ENCODE results near the gene CAPZB. TPM values are rescaled to one million over a fixed set of nuclear protein-coding genes. Genes with fewer than 3 reads are reported as not detected.

Gene CAPZB
- total and polyA plus RNA-seq, 2 of the 4 experiments (the other 2 are of a cell fraction), result 216 to 304 TPM

- H3K27ac ChIP-seq (ENCODE audit: insufficient read depth, low read length), result no peak overlapping the region
- dilution Hi-C loops (cut with HindIII; ENCODE audit: low sequenced_read_pairs, unreplicated experiment), result no loop called here
- POLR2A ChIA-PET (ENCODE audit: unreplicated experiment), result no interaction called here
Measured at GRCh38 chr1:19387045-19387467, 98.3 kb downstream of the CAPZB start.

More at GRCh38 chr1:19387045-19387467, 98.3 kb downstream of the CAPZB start:
- Histone ChIP-seq H3K36me3 (ENCODE audit: control insufficient read depth, insufficient read depth, low read length) (peaks cover 20% of the 10 kb centered on the region), H2BK20ac (ENCODE audit: low read depth, low read length) (no peak overlapping the region), H3K4ac (ENCODE audit: low read depth, low read length) (no peak overlapping the region), H3K4me1 (ENCODE audit: control insufficient read depth, insufficient read depth, low read length) (peaks cover 34% of the 10 kb centered on the region), H3K79me1 (ENCODE audit: low read depth in 1 of 2, low read length in 2 of 2) (peaks cover 62 to 99% of the 10 kb centered on the region in 2 experiments), H2AK9ac (replicated peaks; ENCODE audit: low read depth, low read length, poor library complexity) (no peak overlapping the region), H2AK5ac (ENCODE audit: low read depth, low read length) (no peak overlapping the region), H3K9me1 (ENCODE audit: insufficient read depth, low read length) (peaks cover 53% of the 10 kb centered on the region), H3K4me2 (ENCODE audit: low read depth, low read length) (no peak overlapping the region), H4K5ac (ENCODE audit: low read depth, low read length) (no peak overlapping the region), H4K8ac (ENCODE audit: low read depth in 2 of 2, low read length in 2 of 2) (no peak overlapping the region), H3K14ac (replicated peaks; ENCODE audit: low read depth, low read length) (0 out of 2 replicates have a peak overlapping the region, but pooled peaks have one; percentile 8), H3K27me3 (ENCODE audit: control insufficient read depth, insufficient read depth, low read length) (no peaks in the 10 kb centered on the region), H3K9me3 (ENCODE audit: control insufficient read depth, insufficient read depth, low read length) (no peaks in the 10 kb centered on the region), H4K20me1 (ENCODE audit: insufficient read depth, low read length) (peaks cover 86% of the 10 kb centered on the region), H3K9ac (ENCODE audit: low read depth, low read length) (no peak overlapping the region), H2BK15ac (ENCODE audit: low read depth, low read length) (no peak overlapping the region), H3K18ac (ENCODE audit: low read depth, low read length) (no peak overlapping the region), H3K56ac (ENCODE audit: extremely low read depth, insufficient read depth, low read length) (no peak overlapping the region), H4K91ac (ENCODE audit: insufficient read depth, low read depth, low read length) (0 out of 2 replicates have a peak overlapping the region, but pooled peaks have one; percentile 22), H3K23ac (ENCODE audit: low read depth, low read length) (0 out of 2 replicates have a peak overlapping the region, but pooled peaks have one; percentile 20), H2BK120ac (ENCODE audit: low read depth, low read length) (no peak overlapping the region), H3K4me3 (ENCODE audit: insufficient read depth, low read depth, low read length) (no peak overlapping the region), H2BK5ac (ENCODE audit: low read depth, low read length, poor library complexity, severe bottlenecking) (peak overlapping the region; percentile 48), H2AFZ (replicated peaks; ENCODE audit: low read length, poor library complexity) (no peak overlapping the region)
- no peak for ATAC-seq (ENCODE audit: low read depth)
- no TSS peak for BruUV-seq (replicated peaks)
- no peak for DNase-seq
- CTCF ChIA-PET, result no interaction called here
- intact Hi-C loops (cut with micrococcal nuclease), result no loop called here
- WGBS, 2 experiments (ENCODE audit: extremely low coverage in 2 of 2, insufficient read length in 1 of 2), result no CpG with 5 or more reads among the region's 4 CpGs
- in situ Hi-C loops (cut with MboI; ENCODE audit: low sequenced_read_pairs), result no loop called here
- TF ChIP-seq, protein P1, sequence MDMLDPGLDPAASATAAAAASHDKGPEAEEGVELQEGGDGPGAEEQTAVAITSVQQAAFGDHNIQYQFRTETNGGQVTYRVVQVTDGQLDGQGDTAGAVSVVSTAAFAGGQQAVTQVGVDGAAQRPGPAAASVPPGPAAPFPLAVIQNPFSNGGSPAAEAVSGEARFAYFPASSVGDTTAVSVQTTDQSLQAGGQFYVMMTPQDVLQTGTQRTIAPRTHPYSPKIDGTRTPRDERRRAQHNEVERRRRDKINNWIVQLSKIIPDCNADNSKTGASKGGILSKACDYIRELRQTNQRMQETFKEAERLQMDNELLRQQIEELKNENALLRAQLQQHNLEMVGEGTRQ (IDR thresholded peaks at IDR 0.05; ENCODE audit: low read depth, low read length), result no peak
- TF ChIP-seq CHD1 (IDR thresholded peaks at IDR 0.05; ENCODE audit: low read depth, low read length), result no peak
- TF ChIP-seq, protein P2, sequence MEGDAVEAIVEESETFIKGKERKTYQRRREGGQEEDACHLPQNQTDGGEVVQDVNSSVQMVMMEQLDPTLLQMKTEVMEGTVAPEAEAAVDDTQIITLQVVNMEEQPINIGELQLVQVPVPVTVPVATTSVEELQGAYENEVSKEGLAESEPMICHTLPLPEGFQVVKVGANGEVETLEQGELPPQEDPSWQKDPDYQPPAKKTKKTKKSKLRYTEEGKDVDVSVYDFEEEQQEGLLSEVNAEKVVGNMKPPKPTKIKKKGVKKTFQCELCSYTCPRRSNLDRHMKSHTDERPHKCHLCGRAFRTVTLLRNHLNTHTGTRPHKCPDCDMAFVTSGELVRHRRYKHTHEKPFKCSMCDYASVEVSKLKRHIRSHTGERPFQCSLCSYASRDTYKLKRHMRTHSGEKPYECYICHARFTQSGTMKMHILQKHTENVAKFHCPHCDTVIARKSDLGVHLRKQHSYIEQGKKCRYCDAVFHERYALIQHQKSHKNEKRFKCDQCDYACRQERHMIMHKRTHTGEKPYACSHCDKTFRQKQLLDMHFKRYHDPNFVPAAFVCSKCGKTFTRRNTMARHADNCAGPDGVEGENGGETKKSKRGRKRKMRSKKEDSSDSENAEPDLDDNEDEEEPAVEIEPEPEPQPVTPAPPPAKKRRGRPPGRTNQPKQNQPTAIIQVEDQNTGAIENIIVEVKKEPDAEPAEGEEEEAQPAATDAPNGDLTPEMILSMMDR (conservative IDR thresholded peaks at IDR 0.05; ENCODE audit: low read depth, low read length), result no peak
- TF ChIP-seq ELK1 (IDR thresholded peaks at IDR 0.05; ENCODE audit: borderline replicate concordance, low read depth, low read length), result no peak
- no peak for TF ChIP-seq RFX5 (IDR thresholded peaks at IDR 0.05; ENCODE audit: low read depth, low read length)
- no peak for TF ChIP-seq MAZ (IDR thresholded peaks at IDR 0.05; ENCODE audit: borderline replicate concordance, low read depth, low read length)
- no peak for TF ChIP-seq MXI1 (IDR thresholded peaks at IDR 0.05; ENCODE audit: borderline replicate concordance, low read depth, low read length)
- TF ChIP-seq SMC3 (IDR thresholded peaks at IDR 0.05; ENCODE audit: low read depth, low read length), result no peak
- no peak for TF ChIP-seq FOS (IDR thresholded peaks at IDR 0.05; ENCODE audit: low read depth, low read length)
- no peak for TF ChIP-seq RAD21 (IDR thresholded peaks at IDR 0.05; ENCODE audit: low read length)
- TF ChIP-seq BHLHE40 (IDR thresholded peaks at IDR 0.05; ENCODE audit: low read depth, low read length), result no peak
- TF ChIP-seq CEBPB (IDR thresholded peaks at IDR 0.05; ENCODE audit: low read depth, low read length), result no peak
- no peak for TF ChIP-seq RCOR1 (IDR thresholded peaks at IDR 0.05; ENCODE audit: insufficient replicate concordance, low read length)
- no peak for TF ChIP-seq NFE2L2 (IDR thresholded peaks at IDR 0.05; ENCODE audit: low read depth, low read length)
